Stimulated activated naive B cell treated with anti-CD40 and anti-IgM and Interleukin-4, amounts not matched to agents 10 μg/mL and 1 μg/mL and 100 μg/mL, for 72 hours (primary cell): ENCODE data around the gene DCTN5.

Experiments used
- ATAC-seq, 2 donors: fragments of 150-1000 bp; cut with Tn5 transposase; replicated peaks; 2 replicates each; pipeline ENCODE4 v1.10.0; 2021; ENCODE audit warnings: moderate library complexity in 1 of 2
- DNase-seq: peaks from one replicate; pipeline ENCODE4 v3.0.0; 2021
- H3K27ac Mint-ChIP-seq: one replicate; pipeline ENCODE4 v1.8.0; 2022; ENCODE audit warnings: mild to moderate bottlenecking, mixed read lengths
- H3K27me3 Mint-ChIP-seq, 2 donors: one replicate each; pipeline ENCODE4 v1.8.0; 2022; ENCODE audit warnings: mixed read lengths in 2 of 2
- H3K36me3 Mint-ChIP-seq, 2 donors: one replicate each; pipeline ENCODE4 v1.8.0; 2022; ENCODE audit warnings: mixed read lengths in 2 of 2, mild to moderate bottlenecking in 1 of 2
- H3K4me1 Mint-ChIP-seq, 2 donors: one replicate each; pipeline ENCODE4 v1.8.0; 2022; ENCODE audit warnings: mixed read lengths in 2 of 2, mild to moderate bottlenecking in 1 of 2
- H3K4me3 Mint-ChIP-seq, 2 donors: one replicate each; pipeline ENCODE4 v1.8.0; 2022; ENCODE audit warnings: mild to moderate bottlenecking in 2 of 2, mixed read lengths in 2 of 2, moderate library complexity in 1 of 2
- H3K9me3 Mint-ChIP-seq, 2 donors: one replicate each; pipeline ENCODE4 v1.8.0; 2022; ENCODE audit warnings: mixed read lengths in 2 of 2, mild to moderate bottlenecking in 1 of 2

DCTN5 gene

GRCh38 chr16:23692190-23692837, 51.0 kb downstream of the DCTN5 start:
- H3K9me3 Mint-ChIP-seq: no peaks in the 10 kb centered on the region

DNA sequence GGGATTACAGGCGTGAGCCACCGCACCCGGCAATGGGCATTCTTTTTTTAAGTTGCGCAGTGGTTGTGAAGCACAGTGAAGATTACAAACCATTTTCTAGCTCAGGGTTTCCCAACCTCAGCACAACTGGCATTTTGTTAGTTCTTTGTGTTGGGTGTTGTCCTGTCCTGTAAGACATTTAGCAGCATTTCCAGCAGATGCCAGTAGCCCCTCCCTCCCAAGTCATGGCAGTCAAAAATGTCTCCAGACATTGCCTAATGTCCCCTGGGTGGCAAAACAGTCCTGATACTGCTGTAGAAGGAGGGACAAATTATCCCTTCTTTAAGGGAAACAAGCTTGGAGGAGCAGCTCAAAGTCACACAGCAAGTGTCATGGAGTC, 53.0 kb downstream of the DCTN5 start:
- peaks cover 10 to 16% of the 10 kb centered on the region in 2 donors for H3K36me3 Mint-ChIP-seq
- H3K27ac Mint-ChIP-seq: no peak overlapping the region
- DNase-seq: no peak
- ATAC-seq: no peak
- no peaks in the 10 kb centered on the region for H3K9me3 Mint-ChIP-seq
- peaks cover 11% of the 10 kb centered on the region in 2 donors for H3K4me1 Mint-ChIP-seq
- H3K4me3 Mint-ChIP-seq: peak overlapping the region; percentile 49 to 81
- H3K27me3 Mint-ChIP-seq: peaks cover 0 to 12% of the 10 kb centered on the region in 2 donors

More at GRCh38 chr16:23692190-23692837, 51.0 kb downstream of the DCTN5 start:
- no peak for DNase-seq
- Mint-ChIP-seq H3K36me3 (peaks cover 18 to 36% of the 10 kb centered on the region in 2 donors), H3K27ac (no peak overlapping the region), H3K4me1 (peaks cover 10 to 11% of the 10 kb centered on the region in 2 donors), H3K4me3 (no peak overlapping the region), H3K27me3 (peaks cover 0 to 12% of the 10 kb centered on the region in 2 donors)
- ATAC-seq: no peak

DNA sequence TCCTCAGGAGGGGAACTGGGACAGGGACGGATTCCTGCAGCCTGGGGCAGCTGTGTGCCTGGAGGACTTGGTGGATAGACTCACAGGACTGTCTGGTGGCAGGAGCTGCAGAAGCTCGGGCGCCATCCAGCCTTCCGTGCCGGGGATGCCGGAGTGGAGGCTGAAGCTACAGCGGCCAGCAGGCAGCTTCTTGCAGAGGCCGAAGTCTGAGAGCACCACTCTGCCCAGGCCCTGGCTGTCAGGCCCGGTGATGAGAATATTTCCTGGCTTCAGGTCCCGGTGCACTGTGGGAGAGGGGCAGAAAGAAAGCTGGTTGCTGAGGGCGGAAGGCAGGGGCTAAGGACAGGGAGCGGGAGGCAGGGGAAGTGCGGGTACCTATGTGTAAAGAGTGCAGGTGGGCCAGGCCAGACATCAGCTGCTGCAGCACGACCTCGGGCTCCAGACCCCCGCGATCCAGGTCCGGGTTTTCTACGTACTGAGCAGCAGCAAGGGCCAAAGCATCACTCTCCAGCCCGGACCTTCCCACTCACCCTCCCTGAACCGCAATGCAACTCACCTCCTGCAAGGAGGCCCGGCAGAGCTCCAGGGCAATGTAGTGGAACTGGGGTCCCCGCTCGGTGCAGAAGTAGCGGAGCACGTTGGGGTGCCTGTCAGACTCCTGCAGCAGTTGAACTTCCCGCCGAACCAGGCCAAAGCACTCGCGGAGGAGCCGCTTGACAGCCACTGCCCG, 53.5 kb downstream of the DCTN5 start:
- peaks cover 0 to 12% of the 10 kb centered on the region in 2 donors for H3K27me3 Mint-ChIP-seq
- peaks cover 11% of the 10 kb centered on the region in 2 donors for H3K4me1 Mint-ChIP-seq
- no peaks in the 10 kb centered on the region for H3K9me3 Mint-ChIP-seq
- ATAC-seq: peak; percentile 60 to 66
- DNase-seq: no peak
- H3K4me3 Mint-ChIP-seq: peak overlapping the region; percentile 49 to 81
- peaks cover 5 to 11% of the 10 kb centered on the region in 2 donors for H3K36me3 Mint-ChIP-seq
- H3K27ac Mint-ChIP-seq: peak overlapping the region; percentile 53

GRCh38 chr16:23695756-23696155, 54.5 kb downstream of the DCTN5 start:
- Mint-ChIP-seq H3K9me3 (no peaks in the 10 kb centered on the region), H3K4me3 (no peak overlapping the region), H3K27ac (no peak overlapping the region), H3K4me1 (peaks cover 11% of the 10 kb centered on the region in 2 donors), H3K36me3 (peaks cover 2 to 6% of the 10 kb centered on the region in 2 donors), H3K27me3 (peaks cover 0 to 12% of the 10 kb centered on the region in 2 donors)
- ATAC-seq: no peak
- DNase-seq: no peak

GRCh38 chr16:23699100-23699499, 57.8 kb downstream of the DCTN5 start:
- Mint-ChIP-seq H3K27ac (no peak overlapping the region), H3K4me1 (peaks cover 11% of the 10 kb centered on the region in 2 donors), H3K9me3 (peaks cover 4 to 5% of the 10 kb centered on the region in 2 donors), H3K4me3 (no peak overlapping the region), H3K27me3 (peaks cover 7 to 19% of the 10 kb centered on the region in 2 donors), H3K36me3 (peaks cover 4% of the 10 kb centered on the region in 2 donors)
- ATAC-seq (peak; percentile 57 to 68), DNase-seq (no peak)

- H3K4me1 Mint-ChIP-seq: peaks cover 3% of the 10 kb centered on the region in 2 donors
- ATAC-seq: no peak
- H3K36me3 Mint-ChIP-seq: peaks cover 3 to 4% of the 10 kb centered on the region in 2 donors
- no peak overlapping the region for H3K27ac Mint-ChIP-seq
- no peak for DNase-seq
- H3K27me3 Mint-ChIP-seq: peaks cover 14 to 18% of the 10 kb centered on the region in 2 donors
- peaks cover 4 to 5% of the 10 kb centered on the region in 2 donors for H3K9me3 Mint-ChIP-seq
- no peak overlapping the region for H3K4me3 Mint-ChIP-seq
Measured at GRCh38 chr16:23700093-23700492, 58.8 kb downstream of the DCTN5 start.

GRCh38 chr16:23700509-23700908, 59.2 kb downstream of the DCTN5 start:
- Mint-ChIP-seq H3K9me3 (peaks cover 4 to 5% of the 10 kb centered on the region in 2 donors), H3K27ac (no peak overlapping the region)

DNA sequence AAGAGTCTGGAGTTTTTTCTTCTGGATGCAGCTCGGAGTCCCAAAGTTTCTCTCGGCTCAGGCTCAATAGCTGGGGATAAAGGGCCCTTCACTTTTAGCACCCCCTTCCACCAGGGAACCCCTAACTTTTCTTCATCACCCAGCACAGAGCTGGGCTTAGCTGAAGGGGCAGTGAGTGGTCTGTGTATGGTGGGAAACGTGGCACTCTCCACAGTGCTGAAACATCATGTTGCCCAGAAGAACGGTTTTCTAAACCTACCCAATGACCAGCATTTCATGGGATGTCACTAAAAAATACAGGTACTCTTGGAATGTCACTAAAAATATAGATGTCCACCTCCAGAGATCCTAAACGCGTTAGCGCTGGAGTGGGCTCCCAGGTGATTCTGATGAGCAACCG, 59.8 kb downstream of the DCTN5 start:
- ATAC-seq (no peak), DNase-seq (no peak)
- Mint-ChIP-seq H3K36me3 (peaks cover 2 to 4% of the 10 kb centered on the region in 2 donors), H3K9me3 (peaks cover 4 to 5% of the 10 kb centered on the region in 2 donors), H3K27ac (no peak overlapping the region), H3K4me3 (no peak overlapping the region), H3K4me1 (peaks cover 0 to 1% of the 10 kb centered on the region in 2 donors), H3K27me3 (peaks cover 21 to 25% of the 10 kb centered on the region in 2 donors)

More at GRCh38 chr16:23700509-23700908, 59.2 kb downstream of the DCTN5 start:
- Mint-ChIP-seq H3K36me3 (peaks cover 2 to 4% of the 10 kb centered on the region in 2 donors), H3K4me3 (no peak overlapping the region), H3K27me3 (peaks cover 16 to 20% of the 10 kb centered on the region in 2 donors), H3K4me1 (peaks cover 0 to 1% of the 10 kb centered on the region in 2 donors)
- no peak for DNase-seq
- ATAC-seq: no peak

GRCh38 chr16:23702951-23703350, 61.7 kb downstream of the DCTN5 start:
- no peak for DNase-seq
- H3K4me1 Mint-ChIP-seq: peaks cover 0 to 1% of the 10 kb centered on the region in 2 donors
- no peak overlapping the region for H3K4me3 Mint-ChIP-seq
- no peak for ATAC-seq
- H3K27ac Mint-ChIP-seq: no peak overlapping the region
- H3K36me3 Mint-ChIP-seq: peaks cover 2 to 4% of the 10 kb centered on the region in 2 donors
- peaks cover 29 to 36% of the 10 kb centered on the region in 2 donors for H3K27me3 Mint-ChIP-seq
- peaks cover 4 to 5% of the 10 kb centered on the region in 2 donors for H3K9me3 Mint-ChIP-seq

- DNase-seq: no peak
- no peak overlapping the region for H3K27ac Mint-ChIP-seq
- no peak overlapping the region for H3K4me3 Mint-ChIP-seq
- peaks cover 7 to 11% of the 10 kb centered on the region in 2 donors for H3K9me3 Mint-ChIP-seq
- no peaks in the 10 kb centered on the region for H3K4me1 Mint-ChIP-seq
- no peak for ATAC-seq
- H3K27me3 Mint-ChIP-seq: peaks cover 34 to 48% of the 10 kb centered on the region in 2 donors
- peaks cover 2 to 5% of the 10 kb centered on the region in 2 donors for H3K36me3 Mint-ChIP-seq
Measured at GRCh38 chr16:23704772-23705516, 63.7 kb downstream of the DCTN5 start.

- no peak overlapping the region for H3K27ac Mint-ChIP-seq
- H3K4me3 Mint-ChIP-seq: no peak overlapping the region
- ATAC-seq: no peak
- no peaks in the 10 kb centered on the region for H3K4me1 Mint-ChIP-seq
- H3K9me3 Mint-ChIP-seq: peaks cover 13 to 16% of the 10 kb centered on the region in 2 donors
- H3K27me3 Mint-ChIP-seq: peaks cover 40 to 54% of the 10 kb centered on the region in 2 donors
- peaks cover 6 to 10% of the 10 kb centered on the region in 2 donors for H3K36me3 Mint-ChIP-seq
- no peak for DNase-seq
Measured at GRCh38 chr16:23705517-23705902, 64.2 kb downstream of the DCTN5 start.

- Mint-ChIP-seq H3K36me3 (peaks cover 6 to 10% of the 10 kb centered on the region in 2 donors), H3K4me3 (no peak overlapping the region), H3K9me3 (peaks cover 13 to 16% of the 10 kb centered on the region in 2 donors), H3K27ac (no peak overlapping the region), H3K27me3 (peaks cover 48 to 63% of the 10 kb centered on the region in 2 donors), H3K4me1 (no peaks in the 10 kb centered on the region)
- no peak for DNase-seq
- ATAC-seq: no peak
Measured at GRCh38 chr16:23706439-23706838, 65.2 kb downstream of the DCTN5 start.

DNA sequence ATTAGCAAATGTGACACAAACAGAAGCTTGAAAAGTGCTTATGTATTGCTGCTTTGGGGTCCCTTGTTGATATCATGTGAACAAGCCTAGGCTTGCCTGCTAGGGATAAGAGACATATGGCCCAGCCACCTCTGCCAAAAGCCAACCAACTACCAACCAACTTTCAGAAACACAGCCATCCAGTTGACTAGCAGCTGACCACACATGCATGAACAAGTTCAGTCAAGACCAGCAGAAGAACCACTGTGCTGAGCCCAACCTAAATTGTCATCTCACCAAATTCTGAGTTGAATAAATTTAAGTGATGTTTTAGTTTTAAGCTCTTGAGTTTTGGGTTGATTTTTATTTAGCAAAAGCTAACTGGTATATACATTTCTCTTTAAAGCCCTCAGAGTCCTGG, 68.3 kb downstream of the DCTN5 start:
- Mint-ChIP-seq H3K9me3 (peaks cover 8 to 11% of the 10 kb centered on the region in 2 donors), H3K36me3 (peaks cover 4 to 7% of the 10 kb centered on the region in 2 donors), H3K4me1 (no peaks in the 10 kb centered on the region), H3K27ac (no peak overlapping the region), H3K4me3 (no peak overlapping the region), H3K27me3 (peaks cover 57 to 77% of the 10 kb centered on the region in 2 donors)
- ATAC-seq (no peak), DNase-seq (no peak)

DNA sequence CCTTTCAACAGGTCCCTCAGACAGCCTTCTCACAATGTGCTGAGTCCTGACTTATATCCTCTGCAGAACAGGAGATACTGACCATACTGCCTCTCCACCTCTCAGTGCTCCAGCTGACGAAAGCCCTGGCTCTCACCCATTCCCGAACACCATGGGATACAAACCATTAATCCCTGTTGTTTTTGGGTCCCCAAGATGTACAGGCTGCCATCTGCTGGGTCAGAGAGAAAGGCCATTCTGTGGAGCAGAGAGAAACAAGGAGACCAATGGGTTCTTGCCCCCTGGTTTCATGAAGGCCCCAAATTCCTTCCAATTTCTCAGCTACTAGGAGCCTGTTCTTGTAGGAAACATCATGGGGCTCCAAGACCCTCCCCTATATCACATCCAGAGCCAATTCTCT, 68.7 kb downstream of the DCTN5 start:
- Mint-ChIP-seq H3K27me3 (peaks cover 57 to 77% of the 10 kb centered on the region in 2 donors), H3K4me1 (no peaks in the 10 kb centered on the region), H3K27ac (no peak overlapping the region), H3K4me3 (no peak overlapping the region), H3K36me3 (peaks cover 4 to 7% of the 10 kb centered on the region in 2 donors), H3K9me3 (peaks cover 8 to 11% of the 10 kb centered on the region in 2 donors)
- ATAC-seq: no peak
- no peak for DNase-seq
